Activated naive CD8-positive, alpha-beta T cell treated with anti-CD3 and anti-CD28 coated beads for 36 hours (primary cell): ENCODE data around the gene KRT7. TPM values are rescaled to one million over a fixed set of nuclear protein-coding genes. Genes with fewer than 3 reads are reported as not detected.

Experiments used
- DNase-seq: peaks from one replicate; pipeline ENCODE4 v3.0.0; 2021
- H3K27ac Mint-ChIP-seq: one replicate; pipeline ENCODE4 v1.8.0; 2022; ENCODE audit warnings: mild to moderate bottlenecking, moderate library complexity, mixed read lengths
- H3K27me3 Mint-ChIP-seq: one replicate; pipeline ENCODE4 v1.8.0; 2022; ENCODE audit warnings: mild to moderate bottlenecking, mixed read lengths
- H3K36me3 Mint-ChIP-seq: one replicate; pipeline ENCODE4 v1.8.0; 2021; ENCODE audit warnings: mild to moderate bottlenecking, mixed read lengths
- H3K4me1 Mint-ChIP-seq: one replicate; pipeline ENCODE4 v1.8.0; 2021; ENCODE audit warnings: mixed read lengths
- H3K4me3 Mint-ChIP-seq: one replicate; pipeline ENCODE4 v1.8.0; 2022; ENCODE audit warnings: mild to moderate bottlenecking, moderate library complexity, mixed read lengths
- H3K9me3 Mint-ChIP-seq: one replicate; pipeline ENCODE4 v1.8.0; 2022; ENCODE audit warnings: mixed read lengths
- total RNA-seq, 2 experiments: library from RNA; stranded (reverse); gene quantifications; one replicate each; pipeline ENCODE4 v1.2.3, GENCODE V29; 2021

The KRT7 gene
- 1 to 10 TPM; 2.4 to 6.5 TPM for total RNA-seq

GRCh38 chr12:52232674-52233461 lies at the start of gene KRT7:
KRT7 (plus strand) TSS chr12:52233243; CDS start chr12:52233297, 54 bp downstream.
- peaks cover 58% of the 10 kb centered on the region for H3K27me3 Mint-ChIP-seq
- no peaks in the 10 kb centered on the region for H3K36me3 Mint-ChIP-seq
- no peaks in the 10 kb centered on the region for H3K9me3 Mint-ChIP-seq
- H3K27ac Mint-ChIP-seq: no peak within 1 kb of the TSS
- H3K4me3 Mint-ChIP-seq: no peak within 1 kb of the TSS
- DNase-seq: no peak
- no peaks in the 10 kb centered on the region for H3K4me1 Mint-ChIP-seq

- no peaks in the 10 kb centered on the region for H3K27me3 Mint-ChIP-seq
Observed at GRCh38 chr12:52183544-52183910, 49.5 kb upstream of the KRT7 start.

GRCh38 chr12:52183971-52184370 lies 49.1 kb upstream of the KRT7 start:
- H3K36me3 Mint-ChIP-seq: no peaks in the 10 kb centered on the region
- DNase-seq: no peak
- H3K4me3 Mint-ChIP-seq: no peak overlapping the region
- no peaks in the 10 kb centered on the region for H3K9me3 Mint-ChIP-seq
- H3K4me1 Mint-ChIP-seq: no peaks in the 10 kb centered on the region
- H3K27ac Mint-ChIP-seq: no peak overlapping the region
- no peaks in the 10 kb centered on the region for H3K27me3 Mint-ChIP-seq

More at GRCh38 chr12:52183544-52183910, 49.5 kb upstream of the KRT7 start:
- no peak overlapping the region for H3K4me3 Mint-ChIP-seq
- H3K4me1 Mint-ChIP-seq: no peaks in the 10 kb centered on the region
- no peaks in the 10 kb centered on the region for H3K36me3 Mint-ChIP-seq
- no peak overlapping the region for H3K27ac Mint-ChIP-seq
- no peaks in the 10 kb centered on the region for H3K9me3 Mint-ChIP-seq
- DNase-seq: no peak

- Mint-ChIP-seq H3K4me3 (no peak overlapping the region), H3K27me3 (no peaks in the 10 kb centered on the region), H3K4me1 (no peaks in the 10 kb centered on the region), H3K27ac (no peak overlapping the region), H3K36me3 (no peaks in the 10 kb centered on the region), H3K9me3 (no peaks in the 10 kb centered on the region)
- no peak for DNase-seq
Observed at GRCh38 chr12:52184813-52185212, 48.2 kb upstream of the KRT7 start.

- H3K4me3 Mint-ChIP-seq: no peak overlapping the region
- no peaks in the 10 kb centered on the region for H3K36me3 Mint-ChIP-seq
- no peaks in the 10 kb centered on the region for H3K27me3 Mint-ChIP-seq
- H3K9me3 Mint-ChIP-seq: no peaks in the 10 kb centered on the region
- DNase-seq: no peak
- no peaks in the 10 kb centered on the region for H3K4me1 Mint-ChIP-seq
- H3K27ac Mint-ChIP-seq: no peak overlapping the region
Observed at GRCh38 chr12:52185400-52185967, 47.6 kb upstream of the KRT7 start.

- Mint-ChIP-seq H3K4me3 (no peak overlapping the region), H3K4me1 (no peaks in the 10 kb centered on the region), H3K27me3 (no peaks in the 10 kb centered on the region), H3K9me3 (no peaks in the 10 kb centered on the region), H3K36me3 (no peaks in the 10 kb centered on the region), H3K27ac (no peak overlapping the region)
- no peak for DNase-seq
Observed at GRCh38 chr12:52186118-52186840, 46.8 kb upstream of the KRT7 start.

- H3K4me1 Mint-ChIP-seq: peaks cover under 1% of the 10 kb centered on the region
- no peak for DNase-seq
- no peak overlapping the region for H3K27ac Mint-ChIP-seq
- no peaks in the 10 kb centered on the region for H3K36me3 Mint-ChIP-seq
- H3K9me3 Mint-ChIP-seq: no peaks in the 10 kb centered on the region
- H3K27me3 Mint-ChIP-seq: no peaks in the 10 kb centered on the region
- no peak overlapping the region for H3K4me3 Mint-ChIP-seq
Observed at GRCh38 chr12:52187206-52187605, 45.8 kb upstream of the KRT7 start.

- Mint-ChIP-seq H3K27me3 (no peaks in the 10 kb centered on the region), H3K9me3 (no peaks in the 10 kb centered on the region), H3K27ac (no peak overlapping the region), H3K36me3 (no peaks in the 10 kb centered on the region), H3K4me1 (peaks cover 1% of the 10 kb centered on the region), H3K4me3 (no peak overlapping the region)
- DNase-seq: no peak
Observed at GRCh38 chr12:52187640-52188039, 45.4 kb upstream of the KRT7 start.

GRCh38 chr12:52188658-52189057 lies 44.4 kb upstream of the KRT7 start:
- Mint-ChIP-seq H3K4me3 (no peak overlapping the region), H3K27ac (no peak overlapping the region), H3K9me3 (no peaks in the 10 kb centered on the region), H3K27me3 (no peaks in the 10 kb centered on the region), H3K36me3 (no peaks in the 10 kb centered on the region), H3K4me1 (peaks cover 1% of the 10 kb centered on the region)
- no peak for DNase-seq

GRCh38 chr12:52189376-52190174 lies 43.5 kb upstream of the KRT7 start:
- Mint-ChIP-seq H3K36me3 (no peaks in the 10 kb centered on the region), H3K9me3 (no peaks in the 10 kb centered on the region), H3K4me1 (peaks cover 1% of the 10 kb centered on the region), H3K27me3 (no peaks in the 10 kb centered on the region), H3K4me3 (no peak overlapping the region), H3K27ac (no peak overlapping the region)
- no peak for DNase-seq

GRCh38 chr12:52190860-52191729 lies 41.9 kb upstream of the KRT7 start:
- Mint-ChIP-seq H3K36me3 (no peaks in the 10 kb centered on the region), H3K4me3 (no peak overlapping the region), H3K27me3 (no peaks in the 10 kb centered on the region), H3K4me1 (peaks cover 1% of the 10 kb centered on the region), H3K27ac (no peak overlapping the region), H3K9me3 (no peaks in the 10 kb centered on the region)
- no peak for DNase-seq

GRCh38 chr12:52191841-52192791 lies 40.9 kb upstream of the KRT7 start, which contains the start of gene KRT80:
KRT80 (minus strand) TSS chr12:52192014; CDS start chr12:52191902, 112 bp downstream.
- Mint-ChIP-seq H3K4me1 (peaks cover 1% of the 10 kb centered on the region), H3K4me3 (no peak within 1 kb of the TSS), H3K27ac (no peak within 1 kb of the TSS)

GRCh38 chr12:52193532-52193931 lies 39.5 kb upstream of the KRT7 start:
- no peak overlapping the region for H3K4me3 Mint-ChIP-seq
- no peak overlapping the region for H3K27ac Mint-ChIP-seq
- no peaks in the 10 kb centered on the region for H3K27me3 Mint-ChIP-seq

More at GRCh38 chr12:52191841-52192791, 40.9 kb upstream of the KRT7 start, which contains the start of gene KRT80:
- Mint-ChIP-seq H3K36me3 (no peaks in the 10 kb centered on the region), H3K9me3 (no peaks in the 10 kb centered on the region), H3K27me3 (no peaks in the 10 kb centered on the region)
- peak; percentile 20 for DNase-seq

More at GRCh38 chr12:52193532-52193931, 39.5 kb upstream of the KRT7 start:
- Mint-ChIP-seq H3K4me1 (peaks cover 1% of the 10 kb centered on the region), H3K36me3 (no peaks in the 10 kb centered on the region), H3K9me3 (no peaks in the 10 kb centered on the region)
- no peak for DNase-seq
